Neuronal stem cell (in vitro differentiated cells): ENCODE measurements around the gene ALOXE3.

Experiments used
- DNase-seq: peaks from one replicate; pipeline ENCODE4 v3.0.0-alpha.2; 2013; ENCODE audit warnings: low spot score
- H2AFZ ChIP-seq: one replicate; pipeline ENCODE4 v1.6.1; 2013; ENCODE audit warnings: mild to moderate bottlenecking, low read length, inconsistent platforms
- H2AK5ac ChIP-seq: 2 replicates; pipeline ENCODE4 v1.6.1; 2013; ENCODE audit warnings: low read depth, mild to moderate bottlenecking, inconsistent platforms, low read length, moderate library complexity, mixed read lengths
- H2BK120ac ChIP-seq: 2 replicates; pipeline ENCODE4 v1.6.1; 2013; ENCODE audit warnings: low read depth, mild to moderate bottlenecking, inconsistent platforms, low read length, moderate library complexity, mixed read lengths
- H2BK12ac ChIP-seq: one replicate; pipeline ENCODE4 v1.6.1; 2013; ENCODE audit warnings: low read length, inconsistent platforms
- H2BK15ac ChIP-seq: 2 replicates; pipeline ENCODE4 v1.6.1; 2013; ENCODE audit warnings: mild to moderate bottlenecking, low read length, inconsistent platforms, mixed read lengths
- H2BK5ac ChIP-seq: one replicate; pipeline ENCODE4 v1.6.1; 2013; ENCODE audit warnings: inconsistent platforms, mild to moderate bottlenecking, low read length, moderate library complexity
- H3K14ac ChIP-seq: one replicate; pipeline ENCODE4 v1.6.1; 2013; ENCODE audit warnings: low read length, inconsistent platforms
- H3K18ac ChIP-seq: 2 replicates; pipeline ENCODE4 v1.6.1; 2013; ENCODE audit warnings: low read length, inconsistent platforms
- H3K23ac ChIP-seq: 2 replicates; pipeline ENCODE4 v1.6.1; 2013; ENCODE audit warnings: low read depth, mild to moderate bottlenecking, mixed read lengths, low read length, inconsistent platforms; ENCODE audit not compliant: poor library complexity
- H3K27ac ChIP-seq: replicated peaks from 3 replicates; pipeline ENCODE4 v1.5.1; 2013; ENCODE audit warnings: low read length, inconsistent platforms
- H3K27me3 ChIP-seq, 3 experiments: 2 replicates each; pipeline ENCODE4 v1.6.1; 2013; ENCODE audit warnings: low read length in 3 of 3, mild to moderate bottlenecking in 2 of 3, inconsistent platforms in 1 of 3, low read depth in 1 of 3, mixed read lengths in 1 of 3, moderate library complexity in 1 of 3; ENCODE audit not compliant: control insufficient read depth in 3 of 3, insufficient read depth in 3 of 3
- H3K36me3 ChIP-seq, 2 donors: replicated peaks in 1 of 2; 2 replicates each; pipeline ENCODE4 v1.6.1; 2013; ENCODE audit warnings: low read length in 2 of 2; ENCODE audit not compliant: control insufficient read depth in 2 of 2, insufficient read depth in 2 of 2
- H3K4ac ChIP-seq: 2 replicates; pipeline ENCODE4 v1.6.1; 2013; ENCODE audit warnings: inconsistent platforms, mild to moderate bottlenecking, low read length, moderate library complexity
- H3K4me1 ChIP-seq, 2 donors: 1 replicate in 1 of 2; 2 replicates in 1 of 2; pipeline ENCODE4 v1.6.1; 2013; ENCODE audit warnings: low read length in 2 of 2, low read depth in 1 of 2; ENCODE audit not compliant: control insufficient read depth in 2 of 2, insufficient read depth in 1 of 2
- H3K4me2 ChIP-seq: one replicate; pipeline ENCODE4 v1.6.1; 2013; ENCODE audit warnings: mild to moderate bottlenecking, low read length, inconsistent platforms; ENCODE audit not compliant: insufficient read depth, poor library complexity, severe bottlenecking
- H3K4me3 ChIP-seq, 2 donors: 2 replicates each; pipeline ENCODE4 v1.5.1; 2013; ENCODE audit warnings: low read length in 2 of 2, mild to moderate bottlenecking in 2 of 2, inconsistent platforms in 1 of 2, moderate library complexity in 1 of 2
- H3K79me1 ChIP-seq: one replicate; pipeline ENCODE4 v1.6.1; 2013; ENCODE audit warnings: low read depth, mild to moderate bottlenecking, inconsistent platforms, low read length, moderate library complexity
- H3K9ac ChIP-seq: one replicate; pipeline ENCODE4 v1.6.1; 2013; ENCODE audit warnings: mild to moderate bottlenecking, low read depth, low read length, inconsistent platforms; ENCODE audit not compliant: poor library complexity
- H3K9me3 ChIP-seq, 2 donors: replicated peaks in 1 of 2; 2 replicates each; pipeline versions ENCODE3 to v1.6.1; 2013; ENCODE audit warnings: low read length in 2 of 2, mild to moderate bottlenecking in 2 of 2, inconsistent platforms in 1 of 2, low read depth in 1 of 2, mixed read lengths in 1 of 2, moderate library complexity in 1 of 2; ENCODE audit not compliant: control insufficient read depth in 2 of 2, insufficient read depth in 1 of 2
- H4K8ac ChIP-seq: one replicate; pipeline ENCODE4 v1.6.1; 2013; ENCODE audit warnings: low read depth, mild to moderate bottlenecking, inconsistent platforms, low read length, moderate library complexity
- H4K91ac ChIP-seq: one replicate; pipeline ENCODE4 v1.6.1; 2013; ENCODE audit warnings: low read length, low read depth, mild to moderate bottlenecking, inconsistent platforms; ENCODE audit not compliant: poor library complexity
- WGBS, 2 donors: extraction: QIAGEN DNeasy Blood & Tissue Kit; methylation state at CpG; one replicate each; pipeline ENCODE4 v1.1.7; 2013; ENCODE audit warnings: missing lambda C conversion rate in 2 of 2, mixed read lengths in 1 of 2; ENCODE audit not compliant: insufficient read length in 2 of 2, insufficient replicate concordance in 1 of 2; ENCODE audit errors: extremely low coverage in 2 of 2; 5-methylcytosine and 5-hydroxymethylcytosine counted together

ALOXE3 gene

DNA sequence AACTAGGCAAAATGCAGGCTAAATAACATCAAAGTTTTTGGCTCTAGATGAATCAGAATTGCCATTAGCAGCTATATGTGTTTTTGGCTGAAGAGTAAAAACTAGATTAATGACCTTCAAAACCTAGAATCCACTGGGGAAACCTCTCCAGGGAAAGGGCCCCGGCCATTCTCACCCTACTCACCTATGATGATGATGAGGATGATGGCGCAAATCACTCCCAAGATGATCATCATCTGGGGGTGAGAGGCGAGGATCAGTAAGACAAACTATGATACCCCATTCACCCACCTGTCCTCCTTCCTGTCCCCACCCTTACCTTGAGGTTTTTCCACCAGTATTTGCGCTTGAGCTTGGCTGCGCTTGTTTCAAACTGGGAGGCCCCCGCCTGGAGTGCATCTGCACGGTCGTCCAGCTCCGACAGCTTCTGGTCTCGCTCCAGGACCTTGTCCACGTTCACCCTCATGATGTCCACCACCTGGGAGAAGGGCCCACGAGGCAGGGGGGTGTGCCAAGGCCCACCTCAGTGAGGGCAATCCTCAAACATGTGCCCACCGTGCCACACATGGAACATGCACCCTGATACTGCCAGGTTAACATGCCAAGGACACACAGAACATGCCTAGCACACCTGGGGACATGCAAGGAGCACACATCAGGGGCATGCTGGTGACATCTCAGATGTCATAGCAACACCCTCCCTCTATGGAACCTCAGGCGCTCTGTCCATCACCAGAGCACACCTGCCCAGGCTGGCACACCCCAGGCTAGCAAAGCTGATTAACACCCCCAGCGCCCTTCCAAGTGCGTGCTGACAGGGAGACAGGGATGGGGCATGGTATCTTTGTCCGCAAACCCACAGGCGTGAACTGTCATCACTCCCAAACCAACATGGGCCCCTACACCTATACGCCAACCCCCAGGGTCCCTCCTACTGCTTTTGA lies 43.2 kb upstream of the ALOXE3 start:
- no CpG with 5 or more reads among the region's 19 CpGs for WGBS, 2 donors
- H3K27me3 ChIP-seq, result no peaks in the 10 kb centered on the region

DNA sequence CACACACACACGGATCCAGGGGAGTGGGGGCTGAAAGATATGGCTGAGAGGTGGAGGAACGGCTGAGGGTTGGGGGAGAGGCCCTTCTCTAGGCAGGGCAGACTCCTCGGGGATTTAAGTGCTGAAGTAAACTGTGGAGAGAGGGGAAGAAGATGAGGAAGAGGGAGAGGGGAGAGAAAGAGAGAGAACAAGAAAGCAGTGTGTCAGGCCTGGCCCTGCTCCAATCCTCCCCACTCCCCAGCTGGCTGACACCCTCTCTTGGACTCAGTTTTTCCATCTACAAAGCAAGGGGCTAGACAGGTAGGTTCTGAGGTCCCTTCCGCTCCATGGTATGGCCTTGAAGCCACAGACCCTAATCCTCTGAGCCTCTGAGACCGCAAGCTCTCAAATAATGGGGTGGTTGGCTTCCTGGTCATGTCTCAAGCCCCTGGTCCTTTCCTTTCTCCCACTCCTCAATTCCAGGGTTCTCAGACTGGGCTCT lies 42.5 kb upstream of the ALOXE3 start:
- no peak overlapping the region for H3K9ac ChIP-seq
- peaks cover 26 to 37% of the 10 kb centered on the region in 2 donors for H3K4me1 ChIP-seq
- peak overlapping the region in 1 of 2 donors; percentile 97 for H3K4me3 ChIP-seq
- H2AFZ ChIP-seq, result no peak overlapping the region
- no peak overlapping the region for H3K4me2 ChIP-seq
- no peak for DNase-seq
- peaks cover 22 to 40% of the 10 kb centered on the region in 2 donors for H3K36me3 ChIP-seq
- H4K91ac ChIP-seq, result no peak overlapping the region
- no peak overlapping the region for H3K14ac ChIP-seq
- H3K9me3 ChIP-seq, result no peaks in the 10 kb centered on the region
- peaks cover 14% of the 10 kb centered on the region for H3K79me1 ChIP-seq
- WGBS, 2 donors, result no CpG with 5 or more reads among the region's 5 CpGs
- no peak overlapping the region for H2BK5ac ChIP-seq
- no peak overlapping the region for H3K23ac ChIP-seq
- no peak overlapping the region for H3K4ac ChIP-seq
- H3K18ac ChIP-seq, result no peak overlapping the region
- no peak overlapping the region for H2BK120ac ChIP-seq
- H3K27me3 ChIP-seq, result no peaks in the 10 kb centered on the region
- H2AK5ac ChIP-seq, result no peak overlapping the region
- no peak overlapping the region for H4K8ac ChIP-seq
- H3K27ac ChIP-seq, result no peak overlapping the region
- no peak overlapping the region for H2BK15ac ChIP-seq
- no peak overlapping the region for H2BK12ac ChIP-seq

More for the DNA sequence above, 43.2 kb upstream of the ALOXE3 start:
- no peak overlapping the region for H3K27ac ChIP-seq
- H3K14ac ChIP-seq, result peak overlapping the region; percentile 98
- H2AFZ ChIP-seq, result no peak overlapping the region
- H4K91ac ChIP-seq, result no peak overlapping the region
- H3K4me1 ChIP-seq, result peaks cover 23 to 34% of the 10 kb centered on the region in 2 donors
- no peak overlapping the region for H3K4ac ChIP-seq
- no peaks in the 10 kb centered on the region for H3K9me3 ChIP-seq
- H4K8ac ChIP-seq, result no peak overlapping the region
- peaks cover 13% of the 10 kb centered on the region for H3K79me1 ChIP-seq
- H3K36me3 ChIP-seq, result peaks cover 22 to 40% of the 10 kb centered on the region in 2 donors
- H2BK5ac ChIP-seq, result peak overlapping the region; percentile 91
- H2BK15ac ChIP-seq, result no peak overlapping the region
- peak overlapping the region; percentile 78 for H3K4me2 ChIP-seq
- peak overlapping the region; percentile 99 for H3K9ac ChIP-seq
- peak overlapping the region; percentile 97 to 98 for H3K4me3 ChIP-seq
- H2BK12ac ChIP-seq, result no peak overlapping the region
- H2AK5ac ChIP-seq, result peak overlapping the region; percentile 95
- H2BK120ac ChIP-seq, result no peak overlapping the region
- H3K18ac ChIP-seq, result peak overlapping the region; percentile 97
- H3K23ac ChIP-seq, result peak overlapping the region; percentile 66
- no peak for DNase-seq

DNA sequence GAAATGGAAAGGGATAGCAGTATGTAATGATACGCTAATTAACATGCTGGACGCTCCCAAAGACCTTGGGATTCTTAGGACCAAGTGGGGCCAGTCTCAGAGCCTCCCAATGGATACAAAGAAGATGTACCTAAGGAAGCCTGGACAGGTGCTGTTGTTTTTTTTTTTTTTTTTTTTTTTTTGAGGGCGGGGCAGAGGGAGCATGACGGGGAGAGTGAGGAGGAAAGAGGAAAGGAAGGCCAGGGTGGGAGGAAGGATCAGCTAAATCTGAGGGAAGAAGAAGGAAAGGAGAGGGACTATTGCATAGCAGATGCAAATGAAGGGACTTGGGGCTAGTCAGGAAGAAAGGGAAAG lies 41.9 kb upstream of the ALOXE3 start:
- no CpG with 5 or more reads among the region's 4 CpGs for WGBS, 2 donors
- Histone ChIP-seq H3K4me2 (no peak overlapping the region), H3K4me3 (no peak overlapping the region)

DNA sequence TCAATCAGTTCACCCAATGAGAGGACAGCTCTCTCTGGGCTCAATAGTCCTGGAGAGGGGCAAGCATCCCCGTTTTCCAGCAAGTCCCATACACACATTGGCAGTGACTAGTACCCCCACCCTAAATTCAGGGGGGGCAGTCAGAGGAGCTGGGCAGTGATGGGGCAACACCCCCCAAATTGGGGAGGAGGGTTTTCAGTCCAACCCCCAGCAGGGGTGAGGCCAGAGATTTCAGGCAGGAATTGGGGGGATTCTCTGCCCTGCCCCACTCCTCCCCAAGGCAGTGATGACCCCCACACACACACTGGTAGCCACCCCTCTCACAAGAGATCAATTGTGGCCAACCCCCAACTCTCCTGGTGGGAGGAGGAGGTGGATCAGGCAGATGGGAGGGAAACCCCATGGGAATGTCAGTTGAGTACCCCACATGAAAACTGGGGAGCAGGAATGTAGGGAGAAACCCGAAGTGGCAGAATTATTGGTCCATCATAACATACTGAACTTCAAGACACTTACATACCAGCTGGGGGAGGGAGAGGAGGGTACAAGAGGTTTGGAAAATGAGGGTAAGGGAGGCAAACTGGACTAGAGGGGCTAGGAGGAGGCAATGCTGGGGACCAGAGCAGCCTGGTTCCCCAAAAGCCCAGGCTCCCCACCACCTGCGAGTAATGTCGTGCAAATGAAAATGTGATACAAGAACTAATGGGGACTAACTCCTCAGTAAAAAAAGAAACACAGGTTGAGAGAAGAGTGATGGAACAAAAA lies 41.3 kb upstream of the ALOXE3 start:
- no peak overlapping the region for H2BK15ac ChIP-seq
- no peaks in the 10 kb centered on the region for H3K27me3 ChIP-seq
- H3K14ac ChIP-seq, result no peak overlapping the region
- H3K4me3 ChIP-seq, result no peak overlapping the region
- no CpG with 5 or more reads among the region's 4 CpGs for WGBS, 2 donors
- no peak overlapping the region for H4K91ac ChIP-seq
- peaks cover 22 to 40% of the 10 kb centered on the region in 2 donors for H3K36me3 ChIP-seq
- H2BK120ac ChIP-seq, result no peak overlapping the region
- no peak overlapping the region for H2AFZ ChIP-seq
- no peak overlapping the region for H2AK5ac ChIP-seq
- H3K23ac ChIP-seq, result no peak overlapping the region
- no peak overlapping the region for H4K8ac ChIP-seq
- H3K18ac ChIP-seq, result no peak overlapping the region
- no peak overlapping the region for H3K4ac ChIP-seq
- DNase-seq, result no peak
- no peak overlapping the region for H2BK5ac ChIP-seq
- no peak overlapping the region for H2BK12ac ChIP-seq
- H3K4me2 ChIP-seq, result no peak overlapping the region
- H3K79me1 ChIP-seq, result peaks cover 16% of the 10 kb centered on the region
- no peaks in the 10 kb centered on the region for H3K9me3 ChIP-seq
- H3K27ac ChIP-seq, result no peak overlapping the region
- no peak overlapping the region for H3K9ac ChIP-seq
- H3K4me1 ChIP-seq, result peaks cover 30 to 43% of the 10 kb centered on the region in 2 donors

More for the DNA sequence above, 41.9 kb upstream of the ALOXE3 start:
- H3K4me1 ChIP-seq, result peaks cover 29 to 43% of the 10 kb centered on the region in 2 donors
- no peak for DNase-seq
- no peaks in the 10 kb centered on the region for H3K9me3 ChIP-seq
- peaks cover 16% of the 10 kb centered on the region for H3K79me1 ChIP-seq
- no peak overlapping the region for H2BK5ac ChIP-seq
- H2AK5ac ChIP-seq, result no peak overlapping the region
- no peak overlapping the region for H3K18ac ChIP-seq
- no peak overlapping the region for H4K91ac ChIP-seq
- no peak overlapping the region for H3K14ac ChIP-seq
- H2AFZ ChIP-seq, result no peak overlapping the region
- no peak overlapping the region for H3K9ac ChIP-seq
- no peak overlapping the region for H2BK15ac ChIP-seq
- H3K36me3 ChIP-seq, result peaks cover 22 to 40% of the 10 kb centered on the region in 2 donors
- H2BK12ac ChIP-seq, result no peak overlapping the region
- H3K23ac ChIP-seq, result no peak overlapping the region
- H4K8ac ChIP-seq, result no peak overlapping the region
- H2BK120ac ChIP-seq, result no peak overlapping the region
- no peak overlapping the region for H3K4ac ChIP-seq
- no peaks in the 10 kb centered on the region for H3K27me3 ChIP-seq
- no peak overlapping the region for H3K27ac ChIP-seq
